Erythroblast (primary cell): ENCODE measurements around the gene ADPRS.

Experiments
- GATA1 ChIP-seq: IDR thresholded peaks from 2 replicates; pipeline ENCODE4 v1.6.1; 2011; ENCODE audit warnings: low read depth, mild to moderate bottlenecking, control low read depth, low read length, moderate library complexity
- POLR2A ChIP-seq: IDR thresholded peaks from 2 replicates; pipeline ENCODE4 v1.6.1; 2011; ENCODE audit warnings: mild to moderate bottlenecking, low read length

GRCh38 chr1:36119456-36119855 lies 30.8 kb downstream of the ADPRS start:
- TF ChIP-seq POLR2A, result no peak
- TF ChIP-seq GATA1, result no peak
